LHCN-M2 (cell line): ENCODE data around the gene LINGO3. TPM values are rescaled to one million over a fixed set of nuclear protein-coding genes. Genes with fewer than 3 reads are reported as not detected.

Experiments
- DNase-seq: peaks from one replicate; pipeline ENCODE4 v3.0.0-alpha.2; 2012; ENCODE audit warnings: low read depth
- total RNA-seq: library from RNA; depleted of rRNA; stranded (reverse); fragments of >200 nt; gene quantifications from 2 replicates; pipeline ENCODE4 v1.2.3, GENCODE V29; 2014

The LINGO3 gene
- total RNA-seq, 1 experiment from 2014 or later = not detected

GRCh38 chr19:2340496-2341243 lies 32.7 kb upstream of the LINGO3 start:
- no peak for DNase-seq

GRCh38 chr19:2339644-2340310 lies 31.8 kb upstream of the LINGO3 start:
- DNase-seq = no peak

GRCh38 chr19:2338751-2339643 lies 31.0 kb upstream of the LINGO3 start:
- DNase-seq = no peak

GRCh38 chr19:2338055-2338615 lies 30.2 kb upstream of the LINGO3 start:
- no peak for DNase-seq

- no peak for DNase-seq
Measured at GRCh38 chr19:2337329-2337707, 29.4 kb upstream of the LINGO3 start.

- no peak for DNase-seq
Measured at GRCh38 chr19:2336528-2337328, 28.8 kb upstream of the LINGO3 start.

- no peak for DNase-seq
Measured at GRCh38 chr19:2335848-2336247, 27.9 kb upstream of the LINGO3 start.

GRCh38 chr19:2334986-2335846 lies 27.3 kb upstream of the LINGO3 start:
- DNase-seq = no peak

GRCh38 chr19:2334426-2334825 lies 26.5 kb upstream of the LINGO3 start:
- DNase-seq = no peak

- no peak for DNase-seq
Measured at GRCh38 chr19:2333807-2334211, 25.9 kb upstream of the LINGO3 start.

- no peak for DNase-seq
Measured at GRCh38 chr19:2333027-2333806, 25.3 kb upstream of the LINGO3 start.

GRCh38 chr19:2332341-2333026 lies 24.5 kb upstream of the LINGO3 start:
- DNase-seq = no peak

- DNase-seq = no peak
Measured at GRCh38 chr19:2331601-2332246, 23.8 kb upstream of the LINGO3 start.

- DNase-seq = no peak
Measured at GRCh38 chr19:2330632-2331284, 22.8 kb upstream of the LINGO3 start.

- DNase-seq = no peak
Measured at GRCh38 chr19:2330255-2330631, 22.3 kb upstream of the LINGO3 start.

GRCh38 chr19:2329501-2329916 lies 21.6 kb upstream of the LINGO3 start:
- DNase-seq = no peak

GRCh38 chr19:2329149-2329478 lies 21.2 kb upstream of the LINGO3 start:
- no peak for DNase-seq
